ENCODE results near the gene KLHDC1.
"Not testable (repeated sequence)": the region's sequence is repeated elsewhere in the genome, so short reads cannot be mapped to it uniquely, and the experiment has no call there.

KLHDC1 gene

DNA sequence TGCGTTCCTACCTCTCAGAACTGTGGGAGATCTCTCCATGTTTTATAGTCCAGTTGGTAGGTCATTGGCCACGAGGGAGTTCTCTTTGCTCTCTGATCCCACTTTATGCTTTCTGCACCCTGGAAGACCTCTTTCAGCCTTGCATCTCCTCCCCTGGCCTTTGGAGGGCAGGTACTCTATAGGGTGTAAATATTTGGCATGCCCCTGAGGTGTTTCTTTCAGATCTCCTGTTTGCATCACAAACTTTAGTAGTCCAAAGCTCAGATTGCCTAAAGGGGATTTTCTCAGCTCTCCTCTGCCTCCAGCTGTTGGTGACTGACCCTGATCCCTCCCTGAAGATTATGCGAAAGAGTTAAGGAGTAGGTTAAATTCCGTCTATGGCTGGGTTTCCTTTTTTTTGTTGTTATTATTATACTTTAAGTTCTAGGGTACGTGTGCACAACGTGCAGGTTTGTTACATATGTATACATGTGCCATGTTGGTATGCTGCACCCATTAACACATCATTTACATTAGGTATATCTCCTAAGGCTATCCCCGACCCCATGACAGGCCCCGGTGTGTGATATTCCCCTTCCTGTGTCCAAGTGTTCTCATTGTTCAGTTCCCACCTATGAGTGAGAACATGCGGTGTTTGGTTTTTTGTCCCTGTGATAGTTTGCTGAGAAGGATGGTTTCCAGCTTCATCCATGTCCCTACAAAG is 29.0 kb downstream of the KLHDC1 start:
- DNase-seq (ENCODE audit: low read depth): not testable (repeated sequence)

DNA sequence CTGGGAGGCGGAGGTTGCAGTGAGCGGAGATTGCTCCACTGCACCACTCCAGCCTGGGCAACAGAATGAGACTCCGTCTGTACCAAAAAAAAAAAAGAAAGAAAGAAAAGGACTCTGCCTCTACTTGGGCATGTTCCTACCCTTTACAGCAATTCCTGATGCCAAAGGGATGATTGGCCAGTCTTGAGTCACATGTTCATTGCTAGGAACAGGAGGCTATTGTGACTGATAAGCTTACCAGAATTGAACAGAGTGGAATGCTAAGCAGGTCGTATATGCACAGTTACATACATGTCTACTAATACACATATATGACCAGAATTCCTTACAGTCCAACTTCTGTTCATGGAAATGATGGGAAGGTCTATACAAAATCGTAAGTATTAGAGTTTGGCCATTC is 34.3 kb downstream of the KLHDC1 start:
- no peak for DNase-seq (ENCODE audit: low read depth)

DNA sequence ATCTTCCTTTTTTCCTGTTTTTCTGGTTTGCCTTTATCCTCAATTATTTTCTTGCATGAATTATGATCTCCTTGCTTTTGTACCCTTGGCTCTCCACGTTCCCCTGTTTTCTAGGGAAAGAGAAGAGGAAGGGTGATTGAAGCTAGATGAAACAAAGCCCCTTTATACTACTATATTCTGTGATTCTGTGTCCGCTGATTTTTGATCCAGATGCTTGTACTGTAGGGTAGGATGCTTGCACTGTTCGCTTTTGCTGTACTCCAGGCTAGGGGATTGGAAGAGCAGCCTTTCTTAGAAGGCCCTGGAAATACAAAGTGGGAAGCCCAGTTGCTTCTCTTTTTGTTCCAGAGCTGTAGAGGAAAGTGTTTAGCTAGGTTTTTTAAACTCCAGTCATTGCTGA is 40.0 kb downstream of the KLHDC1 start:
- DNase-seq (ENCODE audit: low read depth): no peak

DNA sequence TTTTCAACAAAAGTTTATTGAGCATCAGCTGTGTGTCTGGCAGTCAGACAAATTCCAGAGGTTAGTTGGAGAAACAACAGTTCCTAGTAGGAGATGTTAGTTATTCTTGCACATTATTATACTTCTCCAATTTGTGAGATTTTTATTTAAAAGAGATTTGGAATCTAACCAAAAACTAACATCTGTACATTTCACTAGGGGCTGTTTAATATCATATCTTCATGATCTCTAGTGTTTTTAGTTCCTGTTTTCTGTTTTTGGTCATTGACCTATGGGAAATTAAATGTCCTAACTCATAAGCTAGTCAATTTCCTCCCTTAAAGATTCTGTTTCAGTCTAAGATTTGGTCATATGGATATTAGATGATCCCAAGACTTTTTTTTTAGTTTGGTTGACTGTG is 40.9 kb downstream of the KLHDC1 start:
- no peak for DNase-seq (ENCODE audit: low read depth)

DNA sequence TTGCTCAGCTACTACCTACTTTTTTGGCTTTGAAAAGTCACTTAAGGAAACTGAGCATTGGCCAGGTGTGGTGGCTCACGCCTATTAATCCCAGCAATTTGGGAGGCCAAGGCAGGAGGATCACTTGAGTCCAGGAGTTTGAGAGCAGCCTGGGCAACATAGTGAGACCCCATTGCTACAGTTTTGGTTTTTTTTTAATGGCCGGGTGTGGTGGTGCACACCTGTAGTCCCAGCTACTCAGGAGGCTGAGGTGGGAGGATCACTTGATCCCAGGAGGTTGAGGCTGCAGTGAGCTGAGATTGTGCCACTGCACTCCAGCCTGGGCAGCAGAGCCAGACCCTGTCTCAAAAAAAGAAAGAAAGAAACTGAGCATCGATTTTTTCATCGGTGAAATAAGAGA is 42.7 kb downstream of the KLHDC1 start:
- DNase-seq (ENCODE audit: low read depth): not testable (repeated sequence)

DNA sequence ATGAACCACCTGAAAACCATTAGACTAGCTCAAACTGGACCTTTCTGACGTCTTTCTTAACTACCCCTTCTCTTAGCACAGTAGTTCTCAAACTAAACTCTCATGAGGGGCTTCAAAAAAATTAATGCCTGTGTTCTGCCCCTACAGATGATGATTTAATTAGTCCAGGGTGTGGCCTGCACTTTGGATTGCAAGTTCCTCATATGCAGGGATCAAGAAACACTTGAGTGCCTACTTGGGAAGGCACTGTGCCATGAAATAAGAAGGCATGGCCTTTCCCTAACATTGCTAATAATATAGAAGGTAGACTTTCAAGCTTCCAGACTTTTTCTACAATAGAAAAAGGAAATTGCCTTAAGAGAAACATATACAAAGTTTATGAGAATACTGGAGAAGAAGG is 52.3 kb downstream of the KLHDC1 start:
- DNase-seq (ENCODE audit: low read depth): no peak

DNA sequence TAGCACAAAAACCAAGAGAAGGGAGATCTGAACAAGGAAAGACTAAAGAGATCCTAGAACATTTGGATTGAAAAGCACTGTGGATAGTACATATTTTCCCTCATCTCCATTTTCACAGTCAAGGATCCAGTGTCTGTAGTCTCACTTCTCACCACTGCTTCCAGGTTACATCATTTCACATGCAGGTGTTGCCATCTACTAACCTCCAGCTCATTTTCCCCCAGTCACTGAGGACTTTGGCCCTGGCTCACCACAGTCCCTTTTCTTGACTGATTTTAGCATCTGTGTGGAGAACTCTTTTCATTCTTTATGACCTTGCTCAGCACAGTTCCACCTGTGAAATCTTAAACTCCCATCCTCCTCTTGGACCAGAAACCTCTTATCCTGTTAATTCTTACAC is 53.6 kb downstream of the KLHDC1 start:
- DNase-seq (ENCODE audit: low read depth): not testable (repeated sequence)

DNA sequence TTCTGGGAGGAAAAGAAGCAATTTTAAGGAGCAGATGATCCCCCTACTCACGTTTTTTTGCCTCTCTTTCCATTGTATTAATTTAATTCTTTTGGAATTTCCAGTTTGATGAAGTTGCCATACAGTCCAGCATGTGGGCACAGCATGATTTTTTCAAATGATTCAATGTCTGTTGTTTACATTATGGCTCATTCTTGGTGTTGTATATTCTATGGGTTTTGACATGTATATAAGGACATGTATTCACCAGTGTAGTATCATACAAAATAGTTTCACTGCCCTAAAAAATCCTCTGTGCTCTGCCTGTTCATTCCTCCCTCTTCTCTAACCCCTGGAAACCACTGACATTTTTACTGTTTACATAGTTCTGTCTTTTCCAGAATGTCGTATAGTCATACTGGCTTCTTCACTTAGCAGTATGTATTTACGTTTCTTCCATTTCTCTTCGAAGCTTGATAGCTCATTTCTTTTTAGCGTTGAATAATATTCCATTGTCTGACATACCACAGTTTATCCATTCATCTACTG is 61.7 kb downstream of the KLHDC1 start:
- no peak for DNase-seq (ENCODE audit: low read depth)

DNA sequence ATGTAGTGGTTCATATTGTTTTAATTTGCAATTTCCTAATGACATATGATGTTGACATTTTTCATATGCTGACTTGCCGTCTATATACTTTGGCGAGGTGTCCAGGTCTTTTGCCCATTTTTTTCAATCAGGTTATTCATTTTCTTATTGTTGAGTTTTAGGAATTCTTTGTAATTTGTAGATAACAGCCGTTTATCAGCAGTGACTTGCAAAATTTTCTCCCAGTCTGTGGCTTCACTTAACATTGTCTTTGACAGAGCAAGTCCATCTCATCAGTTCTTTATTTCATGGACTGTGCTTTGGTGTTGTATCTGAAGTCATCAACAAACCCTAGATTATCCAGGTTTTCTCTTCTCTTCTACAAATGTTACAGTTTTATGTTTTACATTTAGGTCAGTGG is 62.5 kb downstream of the KLHDC1 start:
- DNase-seq (ENCODE audit: low read depth): no peak

DNA sequence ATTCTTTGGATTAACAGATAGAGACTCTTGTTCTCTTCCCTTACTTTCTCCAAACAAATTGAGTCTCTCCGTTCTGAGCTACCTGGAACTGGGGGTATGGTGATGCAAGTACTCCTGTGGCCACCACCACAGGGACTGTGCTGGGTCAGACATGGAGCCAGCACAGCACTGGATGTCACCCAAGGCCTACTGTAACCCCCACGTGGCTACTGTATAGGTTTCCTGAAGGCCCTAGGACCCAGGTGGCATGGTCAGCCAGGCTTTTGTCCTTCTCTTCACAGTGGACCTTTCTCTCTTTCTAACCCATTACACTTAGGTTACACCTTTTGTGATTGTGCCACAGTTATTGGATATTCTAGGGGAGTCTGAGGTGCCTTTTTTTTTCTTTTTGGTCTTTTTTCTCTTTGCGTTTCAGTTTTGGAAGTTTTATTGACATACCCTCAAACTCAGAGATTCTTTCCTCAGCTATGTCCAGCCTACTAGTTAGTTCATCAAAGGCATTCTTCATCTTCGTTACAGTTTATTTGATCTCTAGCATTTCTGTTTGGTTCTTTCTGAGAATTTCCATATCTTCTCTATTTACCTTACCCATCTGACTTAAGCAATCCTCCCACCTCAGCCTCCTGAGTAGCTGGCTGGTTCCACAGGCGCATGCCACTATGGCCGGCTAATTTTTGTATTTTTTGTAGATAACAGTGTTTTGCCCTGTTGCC is 69.1 kb downstream of the KLHDC1 start:
- DNase-seq (ENCODE audit: low read depth): no peak

DNA sequence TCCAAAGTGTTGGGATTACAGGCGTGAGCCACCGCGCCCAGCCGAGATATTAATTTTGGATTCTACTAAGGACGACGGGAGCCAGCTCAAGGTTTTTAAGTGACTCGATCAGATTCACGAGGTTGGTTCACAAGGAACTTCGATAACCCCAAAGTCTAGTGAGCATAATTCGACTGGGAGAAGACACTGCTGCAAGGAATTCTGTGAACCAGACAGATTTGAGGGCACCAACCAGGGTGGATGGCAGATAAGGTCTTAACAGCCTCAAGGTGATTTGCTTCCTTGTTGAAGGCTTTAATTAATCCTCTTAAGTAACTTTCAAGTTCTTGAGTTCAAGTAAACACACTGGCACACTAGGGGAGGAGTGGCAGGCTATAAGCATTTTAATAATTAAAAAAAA is 73.9 kb downstream of the KLHDC1 start:
- DNase-seq (ENCODE audit: low read depth): no peak

DNA sequence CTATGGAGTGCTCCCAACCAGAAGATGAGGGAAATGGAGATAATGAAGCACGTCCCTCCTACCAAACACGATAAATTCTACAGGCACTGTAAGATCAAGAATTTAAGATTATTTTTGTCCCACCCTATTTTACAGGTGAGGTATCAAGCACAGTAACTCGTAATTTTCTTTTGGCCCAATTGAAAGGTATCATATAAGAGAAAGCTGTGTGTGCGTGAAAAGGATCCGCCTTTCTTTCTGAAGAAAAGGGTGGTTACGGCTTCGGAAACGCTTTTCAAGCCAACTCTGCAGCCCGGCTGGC is 74.3 kb downstream of the KLHDC1 start:
- DNase-seq (ENCODE audit: low read depth): no peak

DNA sequence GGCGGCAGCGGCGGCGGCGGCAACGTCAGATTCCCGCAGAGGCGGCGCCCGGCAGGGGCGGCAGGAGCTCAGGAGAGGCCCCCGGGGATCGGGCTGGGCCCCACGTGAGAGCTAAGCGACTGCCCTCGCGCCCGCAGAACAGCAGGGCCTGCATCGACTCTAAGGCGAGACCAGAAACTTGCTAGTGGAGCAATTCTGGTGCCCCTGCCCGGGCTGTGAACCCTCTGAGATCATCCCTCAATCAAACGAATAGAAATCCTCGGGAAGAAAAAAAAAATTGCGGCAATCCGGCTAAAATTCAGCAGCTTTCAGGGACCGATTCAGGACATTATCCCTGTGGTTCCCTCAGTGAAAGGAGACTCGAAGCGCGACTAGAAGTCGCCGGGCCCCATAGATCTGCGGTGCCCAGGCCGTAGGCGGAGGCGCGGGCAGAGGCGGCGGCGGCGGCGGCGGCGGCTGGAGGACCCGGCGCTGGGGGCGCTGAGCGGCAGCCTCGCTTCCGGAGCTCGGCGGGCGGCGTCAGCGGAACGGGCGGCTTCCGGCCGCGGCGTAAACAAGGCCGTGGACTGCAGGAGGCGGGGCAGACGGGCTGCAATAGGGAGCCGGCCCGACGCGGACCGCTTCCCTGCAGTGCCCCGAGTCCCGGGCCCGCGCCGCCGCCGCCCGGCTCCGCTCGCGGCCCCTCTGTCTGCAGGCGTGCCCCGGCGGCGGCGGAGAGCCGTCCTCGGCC is 74.8 kb downstream of the KLHDC1 start, which contains the start of gene KLHDC2:
TSS of gene KLHDC2 (plus strand) at position 583 of the 730 bp plus-strand sequence. CDS start 316 bp downstream, outside the sequence.
- DNase-seq (ENCODE audit: low read depth): peak; percentile 80

DNA sequence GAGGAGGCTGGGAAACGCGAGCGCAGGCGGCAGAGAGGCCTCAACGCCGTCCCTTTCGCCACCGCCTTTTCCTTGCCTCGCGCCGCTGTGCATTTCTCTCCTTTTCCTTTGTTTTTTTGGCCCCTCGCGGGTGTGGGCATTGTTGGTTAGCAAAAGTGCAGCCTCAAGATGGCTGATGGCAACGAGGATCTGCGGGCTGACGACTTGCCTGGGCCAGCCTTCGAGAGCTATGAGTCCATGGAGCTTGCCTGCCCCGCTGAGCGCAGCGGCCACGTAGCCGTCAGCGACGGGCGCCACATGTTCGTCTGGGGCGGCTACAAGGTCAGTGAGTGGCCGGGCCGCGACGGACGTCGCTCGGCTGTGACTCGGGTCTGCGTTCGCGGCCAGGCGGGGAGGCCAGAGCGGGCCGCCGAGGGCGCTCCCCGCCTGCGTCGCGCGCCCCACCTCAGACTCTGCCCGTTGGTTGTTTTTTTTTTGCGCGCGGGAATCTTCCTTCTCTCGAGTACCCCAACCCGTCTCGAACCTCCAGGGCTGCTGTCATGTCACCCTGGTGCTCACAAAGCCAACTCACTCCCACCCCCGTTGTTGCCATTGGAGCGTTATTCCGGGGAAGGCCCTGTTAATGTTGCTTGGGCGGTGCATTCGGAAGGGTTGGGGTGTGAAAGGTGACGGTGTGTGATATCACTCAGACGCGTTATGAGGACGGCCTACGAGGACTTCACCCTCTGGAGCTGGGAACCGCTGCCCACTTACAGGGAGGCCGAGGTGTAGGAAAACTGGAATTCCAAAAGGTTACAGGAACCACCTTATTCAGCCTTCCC is 75.6 kb downstream of the KLHDC1 start:
- peak; percentile 64 for DNase-seq (ENCODE audit: low read depth)

DNA sequence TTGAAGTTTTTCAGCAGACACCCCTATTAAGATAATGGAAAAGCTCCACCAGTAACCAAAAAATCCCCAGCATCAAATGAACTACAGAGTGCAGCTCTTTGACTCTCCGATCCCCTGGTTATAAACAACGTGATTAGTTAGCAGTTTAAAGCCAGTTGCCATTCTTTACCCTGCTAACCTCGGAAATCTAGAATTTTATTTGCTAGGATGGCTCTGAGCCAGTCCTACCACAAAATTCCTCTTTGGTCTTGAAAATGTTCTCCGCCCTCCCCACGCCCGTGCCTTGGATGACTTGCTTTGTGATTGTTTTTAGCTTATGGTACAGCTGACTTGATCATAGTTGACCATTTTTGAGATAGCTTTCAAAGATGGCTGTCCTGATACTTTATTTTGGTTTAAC is 76.3 kb downstream of the KLHDC1 start:
- DNase-seq (ENCODE audit: low read depth): no peak

DNA sequence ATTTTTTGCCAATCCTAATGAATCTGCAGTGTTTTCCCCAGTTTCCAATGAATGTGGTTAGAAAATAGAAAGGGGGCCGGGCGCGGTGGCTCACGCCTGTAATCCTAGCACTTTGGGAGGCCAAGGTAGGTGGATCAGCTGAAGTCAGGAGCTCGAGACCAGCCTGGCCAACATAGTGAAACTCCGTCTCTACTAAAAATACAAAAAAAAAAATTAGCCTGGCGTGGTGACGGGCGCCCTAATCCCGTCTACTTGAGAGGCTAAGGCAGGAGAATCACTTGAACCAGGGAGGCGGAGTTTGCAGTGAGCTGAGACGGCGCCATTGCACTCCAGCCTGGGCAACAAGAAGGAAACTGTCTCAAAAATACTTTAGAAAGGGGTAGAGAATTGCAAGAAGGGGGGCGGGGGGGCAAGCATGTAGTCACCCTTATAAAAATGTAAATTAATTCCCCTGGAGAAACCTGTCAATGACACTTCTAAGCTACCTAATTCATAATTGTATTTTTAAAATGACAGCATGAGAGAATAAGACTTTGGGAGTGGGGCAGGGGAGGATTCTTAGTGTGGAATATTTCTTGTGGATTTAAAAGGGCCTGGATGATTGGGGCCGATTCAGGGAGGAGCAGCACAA is 76.8 kb downstream of the KLHDC1 start:
- no peak for DNase-seq (ENCODE audit: low read depth)

DNA sequence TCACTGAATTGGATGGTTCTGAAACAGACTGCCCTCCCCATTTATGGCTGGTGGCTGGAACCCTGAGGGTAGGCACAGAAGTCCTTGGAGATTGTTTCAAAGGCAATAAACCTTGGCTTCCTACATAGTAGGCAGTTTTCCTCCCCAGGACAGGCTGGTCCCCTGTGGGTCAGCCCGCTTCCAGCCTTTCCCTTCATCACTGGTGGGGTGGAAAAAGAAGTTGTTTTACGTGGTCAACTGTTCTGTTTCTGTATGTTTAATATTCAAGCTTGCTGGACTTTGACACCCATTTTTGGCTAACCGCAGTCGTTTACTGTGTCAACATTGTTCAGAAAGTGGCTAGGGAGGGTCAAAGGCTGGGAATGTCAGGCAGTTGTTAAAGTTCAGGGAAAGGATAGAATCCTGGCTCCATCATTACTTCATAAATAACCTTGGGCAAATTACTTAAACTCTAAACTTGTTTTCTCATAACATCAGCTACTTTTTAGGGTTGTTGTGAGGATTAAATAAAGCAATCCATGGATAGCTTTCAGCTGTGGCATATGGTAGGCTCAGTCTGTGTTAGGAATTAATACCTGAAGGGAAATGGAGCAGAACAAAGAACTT is 77.4 kb downstream of the KLHDC1 start:
- DNase-seq (ENCODE audit: low read depth): no peak

DNA sequence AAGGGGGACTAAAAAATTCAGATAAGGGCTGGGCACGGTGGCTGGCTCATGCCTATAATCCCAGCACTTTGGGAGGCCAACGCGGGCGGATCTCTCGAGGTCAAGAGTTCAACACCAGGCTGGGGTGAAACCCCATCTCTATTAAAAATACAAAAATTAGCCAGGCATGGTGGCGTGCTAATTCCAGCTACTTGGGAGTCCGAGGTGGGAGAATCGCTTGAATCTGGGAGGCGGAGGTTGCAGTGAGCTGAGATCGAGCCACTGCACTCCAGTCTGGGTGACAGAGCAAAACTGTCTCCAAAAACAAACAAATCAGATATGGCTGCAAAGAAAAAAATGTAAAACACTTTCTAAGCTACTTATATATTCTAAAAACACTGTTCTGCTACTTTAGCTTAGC is 78.8 kb downstream of the KLHDC1 start:
- not testable (repeated sequence) for DNase-seq (ENCODE audit: low read depth)

DNA sequence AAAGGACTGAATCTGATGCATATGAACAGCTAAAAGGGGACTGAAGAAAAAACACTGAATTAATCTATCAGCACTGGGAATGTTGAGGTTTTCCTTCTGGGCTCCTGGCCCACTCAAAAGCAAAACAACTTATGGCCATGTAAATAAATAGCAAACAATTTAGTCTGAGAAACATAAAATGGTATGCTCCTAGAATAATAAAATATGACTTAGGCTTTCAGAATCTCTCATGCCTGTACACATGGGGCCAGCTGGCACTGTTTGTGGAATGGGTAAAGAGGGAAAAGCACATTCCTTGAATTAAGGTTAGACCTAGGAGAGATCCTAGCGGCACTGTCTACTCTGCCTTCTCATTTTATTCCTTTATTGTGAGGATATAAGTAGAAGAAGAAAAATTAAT is 81.2 kb downstream of the KLHDC1 start:
- DNase-seq (ENCODE audit: low read depth): no peak

DNA sequence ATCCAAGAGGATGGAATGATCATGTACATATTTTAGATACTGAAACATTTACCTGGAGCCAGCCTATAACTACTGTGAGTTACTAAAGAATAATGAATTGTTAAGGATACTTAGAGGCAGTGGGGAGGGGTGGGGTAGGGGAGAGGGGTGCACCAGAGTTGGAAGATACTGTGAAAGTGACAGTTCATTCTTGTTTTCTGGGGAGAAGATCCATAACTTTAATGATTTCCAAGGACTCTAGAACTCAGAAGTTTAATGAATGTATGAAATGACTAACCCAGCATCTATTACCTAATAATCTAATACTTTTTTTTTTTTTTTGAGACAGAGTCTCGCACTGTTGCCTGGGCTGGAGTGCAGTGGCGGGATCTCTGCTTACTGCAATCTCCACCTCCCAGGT is 85.5 kb downstream of the KLHDC1 start:
- no peak for DNase-seq (ENCODE audit: low read depth)

DNA sequence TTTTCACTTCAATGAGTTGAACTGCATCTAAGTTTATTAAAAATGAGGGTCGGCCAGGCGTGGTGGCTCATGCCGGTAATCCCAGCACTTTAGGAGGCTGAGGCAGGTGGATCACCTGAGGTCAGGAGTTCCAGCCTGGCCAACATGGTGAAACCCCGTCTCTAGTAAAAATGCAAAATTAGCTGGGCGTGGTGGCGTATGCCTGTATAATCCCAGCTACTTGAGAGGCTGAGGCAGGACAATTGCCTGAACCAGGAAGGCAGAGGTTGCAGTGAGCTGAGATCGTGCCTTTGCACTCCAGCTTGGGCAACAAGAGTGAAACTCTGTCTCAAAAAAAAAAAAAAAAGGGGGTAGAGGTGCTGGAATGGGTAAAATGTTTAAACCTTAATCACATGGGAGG is 88.1 kb downstream of the KLHDC1 start:
- not testable (repeated sequence) for DNase-seq (ENCODE audit: low read depth)
